ENCODE measurements around the gene GPR161. TPM values are rescaled to one million over a fixed set of nuclear protein-coding genes. Genes with fewer than 3 reads are reported as not detected.

The GPR161 gene
- total RNA-seq, 1 experiment from 2014 or later = 11.8 TPM

DNA sequence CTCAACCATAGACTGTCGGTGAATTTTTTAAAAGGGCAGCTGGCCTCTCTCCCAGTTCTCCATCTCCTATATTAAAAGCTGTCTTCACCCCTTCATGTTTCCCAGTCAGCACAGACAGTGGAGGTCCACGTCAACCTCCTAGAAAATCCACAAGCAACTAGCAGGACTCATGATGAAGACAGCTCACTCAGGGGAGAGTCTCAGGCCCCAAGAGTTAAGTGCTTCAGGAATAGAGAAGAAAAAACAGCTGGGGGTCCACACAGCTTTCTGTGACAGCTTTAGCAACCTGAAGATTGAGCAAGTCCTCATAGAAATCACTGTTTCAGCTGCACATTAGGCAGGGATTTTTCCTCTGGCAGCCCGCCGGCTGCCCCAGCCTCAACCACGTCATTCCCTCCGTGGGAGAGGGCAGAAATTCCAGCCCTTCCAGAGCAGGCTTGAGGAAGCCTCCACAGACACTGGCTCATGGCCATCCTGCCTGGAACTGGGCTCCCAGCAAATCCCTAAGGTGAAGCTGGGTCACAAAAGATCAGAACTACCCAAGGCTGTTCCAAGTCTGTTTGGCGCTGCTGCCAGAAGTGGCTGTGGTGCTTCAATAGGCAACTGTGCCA is 15.2 kb downstream of the GPR161 start:
- intact Hi-C loops (cut with micrococcal nuclease) = no loop called here
- no peak for TF ChIP-seq EZH2phosphoT487 (IDR thresholded peaks at IDR 0.05; ENCODE audit: borderline replicate concordance, low read length)
- TF ChIP-seq, protein P1, sequence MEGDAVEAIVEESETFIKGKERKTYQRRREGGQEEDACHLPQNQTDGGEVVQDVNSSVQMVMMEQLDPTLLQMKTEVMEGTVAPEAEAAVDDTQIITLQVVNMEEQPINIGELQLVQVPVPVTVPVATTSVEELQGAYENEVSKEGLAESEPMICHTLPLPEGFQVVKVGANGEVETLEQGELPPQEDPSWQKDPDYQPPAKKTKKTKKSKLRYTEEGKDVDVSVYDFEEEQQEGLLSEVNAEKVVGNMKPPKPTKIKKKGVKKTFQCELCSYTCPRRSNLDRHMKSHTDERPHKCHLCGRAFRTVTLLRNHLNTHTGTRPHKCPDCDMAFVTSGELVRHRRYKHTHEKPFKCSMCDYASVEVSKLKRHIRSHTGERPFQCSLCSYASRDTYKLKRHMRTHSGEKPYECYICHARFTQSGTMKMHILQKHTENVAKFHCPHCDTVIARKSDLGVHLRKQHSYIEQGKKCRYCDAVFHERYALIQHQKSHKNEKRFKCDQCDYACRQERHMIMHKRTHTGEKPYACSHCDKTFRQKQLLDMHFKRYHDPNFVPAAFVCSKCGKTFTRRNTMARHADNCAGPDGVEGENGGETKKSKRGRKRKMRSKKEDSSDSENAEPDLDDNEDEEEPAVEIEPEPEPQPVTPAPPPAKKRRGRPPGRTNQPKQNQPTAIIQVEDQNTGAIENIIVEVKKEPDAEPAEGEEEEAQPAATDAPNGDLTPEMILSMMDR (conservative IDR thresholded peaks at IDR 0.05; ENCODE audit: low read depth, low read length) = no peak
- no peak for TF ChIP-seq EZH2 (IDR thresholded peaks at IDR 0.05; ENCODE audit: low read length, unreplicated experiment)
- no peaks in the 10 kb centered on the region for H3K36me3 ChIP-seq (ENCODE audit: low read depth, low read length)
- no peaks in the 10 kb centered on the region for H3F3A ChIP-seq (ENCODE audit: low read length, unreplicated experiment)
- CTCF ChIA-PET = no interaction called here
- DNase-seq (no peak), ATAC-seq (no peak)
- H3K79me2 ChIP-seq (ENCODE audit: low read length) = no peaks in the 10 kb centered on the region
- H3K9me3 ChIP-seq (ENCODE audit: low read length) = no peaks in the 10 kb centered on the region
- H3K9me2 ChIP-seq (replicated peaks; ENCODE audit: low read length) = no peaks in the 10 kb centered on the region
- no peak overlapping the region for H3K9ac ChIP-seq (ENCODE audit: low read length)
- no peaks in the 10 kb centered on the region for H3K27me3 ChIP-seq (ENCODE audit: low read length)
- H2AFZ ChIP-seq (ENCODE audit: low read length) = no peak overlapping the region
- H4K20me1 ChIP-seq (ENCODE audit: low read length) = no peaks in the 10 kb centered on the region
- no peak overlapping the region for H3K4me2 ChIP-seq (ENCODE audit: low read length)
- no peaks in the 10 kb centered on the region for H3K4me1 ChIP-seq (ENCODE audit: insufficient read depth, low read length)
- H3K4me3 ChIP-seq (ENCODE audit: low read length) = no peak overlapping the region
- POLR2A ChIA-PET (ENCODE audit: unreplicated experiment) = no interaction called here
- no TSS peak for BruUV-seq (replicated peaks)
- H3K27ac ChIP-seq (ENCODE audit: low read length) = no peak overlapping the region

DNA sequence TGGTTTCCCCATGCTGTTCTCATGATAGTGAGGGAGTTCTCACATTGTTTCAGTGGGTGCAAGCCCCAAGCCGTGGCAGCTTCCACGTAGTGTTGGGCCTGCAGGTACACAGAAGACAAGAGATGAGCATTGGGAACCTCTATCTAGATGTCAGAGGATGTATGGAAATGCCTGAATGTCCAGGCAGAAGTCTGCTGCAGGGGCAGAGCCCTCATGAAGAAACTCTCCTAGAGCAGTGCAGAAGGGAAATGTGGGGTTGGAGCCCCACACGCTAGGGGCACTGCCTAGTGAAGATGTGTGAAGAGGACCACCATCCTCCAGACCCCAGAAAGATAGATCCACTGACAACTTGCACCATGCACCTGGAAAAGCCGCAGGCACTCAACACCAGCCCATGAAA is 17.0 kb downstream of the GPR161 start:
- Histone ChIP-seq H3K9me2 (replicated peaks; ENCODE audit: low read length) (no peaks in the 10 kb centered on the region), H3F3A (ENCODE audit: low read length, unreplicated experiment) (no peaks in the 10 kb centered on the region), H3K9me3 (ENCODE audit: low read length) (no peaks in the 10 kb centered on the region), H3K27me3 (ENCODE audit: low read length) (no peaks in the 10 kb centered on the region), H3K27ac (ENCODE audit: low read length) (no peak overlapping the region), H3K4me3 (ENCODE audit: low read length) (no peak overlapping the region), H3K36me3 (ENCODE audit: low read depth, low read length) (no peaks in the 10 kb centered on the region), H3K4me2 (ENCODE audit: low read length) (no peak overlapping the region), H3K9ac (ENCODE audit: low read length) (no peak overlapping the region), H4K20me1 (ENCODE audit: low read length) (no peaks in the 10 kb centered on the region), H2AFZ (ENCODE audit: low read length) (no peak overlapping the region), H3K79me2 (ENCODE audit: low read length) (no peaks in the 10 kb centered on the region), H3K4me1 (ENCODE audit: insufficient read depth, low read length) (no peaks in the 10 kb centered on the region)
- POLR2A ChIA-PET (ENCODE audit: unreplicated experiment) = no interaction called here
- CTCF ChIA-PET = no interaction called here
- intact Hi-C loops (cut with micrococcal nuclease) = no loop called here
- DNase-seq = no peak
- TF ChIP-seq EZH2 (IDR thresholded peaks at IDR 0.05; ENCODE audit: low read length, unreplicated experiment) (no peak), EZH2phosphoT487 (IDR thresholded peaks at IDR 0.05; ENCODE audit: borderline replicate concordance, low read length) (no peak)
- TF ChIP-seq, protein P1 (conservative IDR thresholded peaks at IDR 0.05; ENCODE audit: low read depth, low read length) = no peak
- ATAC-seq = no peak
- BruUV-seq (replicated peaks) = no TSS peak

DNA sequence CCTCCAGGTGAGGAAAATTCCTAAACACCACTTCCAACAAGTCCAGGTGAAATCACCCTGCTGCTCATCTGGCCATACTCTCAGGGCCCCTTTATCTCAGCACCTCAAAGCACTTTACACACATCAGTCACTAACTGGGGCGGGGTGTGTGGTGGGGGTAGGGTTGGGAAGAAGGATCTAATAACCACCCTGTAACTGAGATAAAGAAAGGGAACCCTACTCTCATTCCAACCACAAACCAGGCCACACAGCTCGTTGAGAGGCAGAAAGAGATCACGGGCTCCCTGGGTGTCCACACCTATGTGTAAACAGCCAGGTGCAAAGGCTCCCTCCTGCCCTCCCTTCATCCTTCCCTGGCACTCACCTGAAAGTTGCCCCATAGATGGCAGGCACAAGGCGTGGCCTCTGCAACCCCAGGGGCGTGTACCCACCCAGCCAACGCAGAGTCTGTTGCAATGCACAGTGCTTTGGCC is 20.4 kb downstream of the GPR161 start:
- POLR2A ChIA-PET (ENCODE audit: unreplicated experiment) = no interaction called here
- TF ChIP-seq EZH2phosphoT487 (IDR thresholded peaks at IDR 0.05; ENCODE audit: borderline replicate concordance, low read length) (no peak), EZH2 (IDR thresholded peaks at IDR 0.05; ENCODE audit: low read length, unreplicated experiment) (no peak)
- TF ChIP-seq, protein P1 (conservative IDR thresholded peaks at IDR 0.05; ENCODE audit: low read depth, low read length) = no peak

More for the DNA sequence above, 20.4 kb downstream of the GPR161 start:
- Histone ChIP-seq H3K4me2 (ENCODE audit: low read length) (no peak overlapping the region), H3K27me3 (ENCODE audit: low read length) (no peaks in the 10 kb centered on the region), H3K9ac (ENCODE audit: low read length) (no peak overlapping the region), H3K4me1 (ENCODE audit: insufficient read depth, low read length) (peaks cover 8% of the 10 kb centered on the region), H4K20me1 (ENCODE audit: low read length) (no peaks in the 10 kb centered on the region), H2AFZ (ENCODE audit: low read length) (no peak overlapping the region), H3K9me3 (ENCODE audit: low read length) (no peaks in the 10 kb centered on the region), H3K9me2 (replicated peaks; ENCODE audit: low read length) (no peaks in the 10 kb centered on the region), H3F3A (ENCODE audit: low read length, unreplicated experiment) (no peaks in the 10 kb centered on the region), H3K79me2 (ENCODE audit: low read length) (no peaks in the 10 kb centered on the region), H3K27ac (ENCODE audit: low read length) (no peak overlapping the region), H3K4me3 (ENCODE audit: low read length) (no peak overlapping the region), H3K36me3 (ENCODE audit: low read depth, low read length) (no peaks in the 10 kb centered on the region)
- CTCF ChIA-PET = no interaction called here
- ATAC-seq (no peak), DNase-seq (no peak)
- no TSS peak for BruUV-seq (replicated peaks)
- intact Hi-C loops (cut with micrococcal nuclease) = no loop called here

Data from PC-3 (cell line).